HG02970 (cell line): Measurements from ENCODE around the gene C10orf120.

Experiments
- ATAC-seq: cut with Tn5 transposase; IDR thresholded peaks from one replicate; pipeline ENCODE4 v1.9.1; 2021; ENCODE audit warnings: mild to moderate bottlenecking, moderate library complexity, moderate number of reproducible peaks; ENCODE audit not compliant: unreplicated experiment, low FRiP score

The C10orf120 gene

DNA sequence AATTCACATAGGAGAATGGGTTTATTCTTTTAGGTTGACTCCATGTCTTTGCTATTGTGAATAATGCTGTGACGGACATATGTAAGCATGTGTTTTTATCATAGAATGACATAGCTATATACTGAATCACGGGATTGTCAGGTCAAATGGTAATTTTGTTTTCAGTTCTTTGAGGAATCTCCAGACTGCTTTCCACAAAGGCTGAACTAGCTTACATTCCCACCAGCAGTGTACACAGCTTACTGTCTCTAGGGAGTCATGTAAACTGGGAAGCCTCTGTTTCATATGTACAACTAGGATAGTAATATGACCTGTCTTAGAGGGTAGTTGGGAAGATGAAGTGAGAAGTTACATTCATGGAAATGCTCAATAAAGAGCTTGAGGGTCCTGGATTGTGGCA, 6.8 kb upstream of the C10orf120 start:
- ATAC-seq = no peak

DNA sequence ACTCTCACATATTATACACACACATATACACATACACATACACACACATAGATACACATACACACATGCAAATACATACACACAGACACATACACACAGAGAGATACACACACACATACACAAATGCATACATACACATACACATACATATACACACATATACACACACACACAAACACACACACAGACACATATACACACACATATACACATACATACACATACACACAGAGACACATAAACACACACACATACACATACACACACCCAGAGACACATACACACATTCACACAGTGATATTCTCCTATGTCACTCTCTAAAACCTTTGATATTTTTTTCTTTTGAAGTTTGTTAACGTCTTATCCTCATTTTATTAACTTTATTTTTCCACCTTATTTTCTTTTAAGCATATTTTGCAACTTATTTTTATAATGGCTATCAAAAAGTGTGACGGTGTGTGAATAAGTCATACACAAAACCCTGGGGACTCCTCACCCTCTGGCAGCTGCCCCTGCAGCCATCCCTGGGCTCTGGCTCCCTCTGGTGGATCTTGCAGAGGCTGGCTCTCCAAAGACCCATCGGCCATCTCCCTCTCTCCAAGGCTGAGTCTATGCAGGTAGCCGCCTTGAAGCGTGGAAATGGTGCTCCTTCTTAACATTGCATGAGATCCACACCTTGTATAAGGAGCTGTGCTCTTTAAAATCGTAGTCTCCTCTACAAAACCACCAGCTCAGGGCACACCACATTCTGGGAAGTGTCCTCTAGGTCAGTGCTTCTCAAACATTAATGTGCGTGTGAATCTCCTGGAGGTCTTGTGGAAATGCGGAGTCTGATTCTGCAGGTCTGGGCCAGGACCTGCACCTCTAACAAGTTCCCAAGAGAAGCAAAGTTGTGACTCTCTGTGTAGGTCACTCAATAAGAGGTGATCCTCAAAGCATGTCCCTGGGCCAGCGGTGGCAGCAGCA, 4.1 kb upstream of the C10orf120 start:
- no peak for ATAC-seq

DNA sequence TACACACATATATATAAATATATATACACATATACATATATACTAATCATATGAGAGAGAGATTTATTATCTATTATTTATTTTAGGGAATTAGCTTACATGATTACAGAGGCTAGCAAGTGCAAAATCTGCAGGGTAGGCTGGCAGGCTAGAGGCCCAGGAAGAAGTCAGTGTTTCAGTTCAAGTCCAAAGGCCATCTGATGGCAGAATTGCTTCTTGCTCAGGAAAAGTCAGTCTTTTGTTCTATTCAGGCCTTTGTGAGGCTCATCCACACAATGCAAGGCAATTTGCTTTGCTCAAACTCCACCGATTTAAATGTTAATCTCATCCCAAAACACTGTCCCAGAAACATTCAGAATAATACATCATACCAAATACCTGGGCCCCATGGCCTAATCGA, 2.6 kb upstream of the C10orf120 start:
- ATAC-seq = no peak

DNA sequence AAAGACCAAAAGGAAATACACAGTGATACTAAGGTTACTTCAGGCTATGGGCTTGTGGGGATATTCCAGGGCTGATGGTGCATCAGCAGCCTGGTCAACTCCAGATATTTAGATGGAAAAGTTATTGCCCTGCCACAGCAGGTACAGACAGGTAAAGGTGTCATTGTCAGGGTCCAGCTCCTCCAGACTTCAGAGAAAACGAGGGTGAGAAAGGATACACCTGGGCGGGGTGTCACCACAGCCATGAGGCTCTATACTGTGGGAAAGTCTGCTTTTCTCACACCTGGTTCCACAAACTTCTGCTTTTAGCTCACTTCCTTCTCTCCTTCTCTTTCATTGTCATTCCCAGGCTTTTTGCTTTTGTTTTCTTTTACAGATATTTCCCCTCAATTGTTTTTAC, 2.0 kb upstream of the C10orf120 start:
- ATAC-seq = no peak

DNA sequence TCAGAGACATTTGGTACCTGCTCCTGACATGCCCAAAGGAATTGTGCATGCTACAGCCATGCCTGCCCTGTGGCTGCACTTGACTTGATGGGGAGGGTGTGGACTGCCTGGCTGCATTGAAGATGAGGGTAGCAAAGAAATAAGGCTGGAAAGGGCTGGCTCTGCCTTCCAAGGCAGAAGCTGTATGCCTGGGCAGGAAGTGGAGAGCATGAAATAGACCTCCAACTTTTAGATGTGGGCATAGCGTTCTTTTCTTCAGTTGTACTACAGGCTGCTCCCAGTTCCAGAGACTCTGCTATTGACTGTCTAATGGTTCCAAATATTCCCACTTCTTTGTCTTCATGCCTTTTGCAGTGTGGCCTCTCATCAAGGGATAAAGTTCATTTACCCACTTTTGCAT, 3.0 kb downstream of the C10orf120 start:
- no peak for ATAC-seq

DNA sequence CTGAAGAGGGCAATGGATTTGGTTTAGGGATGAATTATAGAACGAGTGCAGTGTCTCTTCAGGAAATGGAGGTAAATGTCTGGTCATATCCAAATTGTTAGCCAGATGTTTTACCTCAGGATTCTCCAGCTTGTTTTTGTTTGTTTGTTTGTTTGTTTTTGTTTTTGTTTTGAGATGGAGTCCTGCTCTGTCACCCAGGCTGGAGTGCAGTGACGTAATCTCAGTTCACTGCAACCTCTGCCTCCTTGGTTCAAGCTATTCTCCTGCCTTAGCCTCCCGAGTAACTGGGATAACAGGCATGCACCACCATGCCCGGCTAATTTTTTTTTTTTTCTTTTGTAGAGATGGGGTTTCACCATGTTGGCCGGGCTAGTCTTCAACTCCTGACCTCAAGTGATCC, 6.9 kb downstream of the C10orf120 start:
- ATAC-seq = no peak

DNA sequence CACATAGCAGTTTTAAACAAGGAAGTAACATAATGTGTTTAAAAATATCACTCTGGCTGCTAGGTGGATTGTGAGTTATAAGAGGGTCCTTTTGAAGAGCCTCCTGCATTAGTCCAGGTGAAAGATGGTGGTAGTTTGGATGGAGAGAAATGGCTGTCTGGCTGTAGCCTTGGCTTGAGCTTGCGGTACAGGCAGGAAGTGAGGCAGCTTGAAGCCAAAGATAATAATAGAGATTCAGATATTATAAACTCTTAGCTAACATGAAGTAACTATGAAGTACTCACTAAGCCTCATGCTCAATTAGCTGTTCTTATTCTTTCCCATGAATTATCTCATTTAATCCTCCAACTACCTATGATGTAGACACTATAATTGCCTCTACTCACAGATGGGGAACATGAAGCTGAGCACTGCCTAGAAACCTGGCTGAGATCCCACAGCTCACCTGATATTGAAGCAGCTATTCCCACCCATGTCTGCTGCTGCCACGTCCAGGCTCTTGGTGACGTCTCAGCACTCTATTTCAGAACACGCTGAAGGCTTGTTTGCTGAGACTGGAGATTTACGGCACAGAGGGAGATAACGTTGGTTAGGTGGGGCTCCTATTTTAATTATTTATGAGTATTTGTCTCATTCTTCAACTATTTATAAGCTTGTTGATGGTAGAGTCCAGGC, 10.4 kb downstream of the C10orf120 start:
- ATAC-seq = no peak

DNA sequence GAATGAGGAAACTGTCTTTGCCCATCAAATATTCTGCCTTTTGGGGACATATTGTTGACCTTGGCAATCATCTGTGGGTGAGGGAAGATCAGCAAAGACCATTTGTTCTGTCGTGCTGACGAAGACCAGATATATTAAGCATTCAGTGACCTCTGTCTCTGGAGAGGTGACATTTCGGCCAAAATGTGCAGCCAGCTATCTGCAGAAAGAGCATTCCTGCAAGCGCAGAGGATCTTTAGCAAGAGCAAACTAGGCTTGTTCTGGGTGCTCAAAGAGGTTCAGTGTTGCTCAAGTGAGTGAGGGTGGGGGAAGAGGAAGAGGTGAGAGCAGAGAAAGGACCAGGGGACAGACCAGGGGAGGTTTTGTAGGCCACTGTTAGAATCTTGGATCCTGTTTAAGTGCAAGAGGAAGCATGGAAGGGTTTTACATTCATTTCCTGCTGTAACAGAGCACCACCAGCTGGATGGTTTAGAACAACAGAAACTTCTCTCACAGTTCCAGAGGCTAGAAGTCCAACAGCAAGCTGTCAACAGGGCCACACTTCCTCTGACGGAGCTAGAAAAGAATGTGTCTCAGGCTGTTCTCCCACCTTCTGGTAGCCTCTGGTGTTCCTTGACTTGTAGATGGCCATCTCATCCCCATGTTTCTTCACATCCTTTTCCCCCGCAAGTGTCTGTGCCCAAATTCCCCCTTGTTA, 11.2 kb downstream of the C10orf120 start:
- ATAC-seq = no peak

DNA sequence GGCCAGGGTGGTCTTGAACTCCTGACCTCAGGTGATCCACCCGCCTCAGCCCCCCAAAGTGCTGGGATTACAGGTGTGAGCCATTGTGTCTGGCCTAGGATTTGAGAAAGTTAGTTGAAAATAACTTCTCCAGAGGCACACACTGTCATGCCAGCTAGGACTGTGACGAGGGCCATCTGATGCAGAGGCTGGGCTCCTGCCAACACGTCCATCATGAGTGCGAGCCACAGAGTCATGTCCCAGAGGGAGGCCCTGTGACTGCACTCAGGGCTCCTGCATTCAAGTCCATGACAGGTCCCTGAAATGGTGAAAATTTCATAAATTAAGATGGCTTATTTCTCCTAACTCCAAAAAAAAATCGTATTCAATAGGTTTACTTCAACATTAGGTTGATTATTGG, 17.1 kb downstream of the C10orf120 start:
- ATAC-seq = no peak

DNA sequence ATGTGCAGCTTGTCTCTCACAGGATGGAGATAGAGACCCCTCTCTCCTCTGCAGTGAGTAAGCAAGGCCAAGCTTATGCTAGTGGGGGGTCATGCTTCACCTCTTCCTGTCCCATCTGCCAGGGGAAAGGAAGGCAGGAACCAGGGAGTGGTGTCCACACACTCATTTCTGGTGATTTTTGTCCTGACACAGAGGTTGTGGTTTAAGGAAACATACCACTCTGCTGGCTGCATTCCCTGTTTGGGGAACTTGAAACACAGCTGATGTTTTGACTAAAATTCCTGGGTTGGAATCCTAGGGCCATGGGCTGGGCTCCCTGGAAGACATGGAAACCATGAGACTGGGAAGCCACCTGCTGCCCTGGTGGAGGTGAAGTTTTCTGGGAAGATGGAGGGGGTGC, 21.4 kb downstream of the C10orf120 start:
- no peak for ATAC-seq

DNA sequence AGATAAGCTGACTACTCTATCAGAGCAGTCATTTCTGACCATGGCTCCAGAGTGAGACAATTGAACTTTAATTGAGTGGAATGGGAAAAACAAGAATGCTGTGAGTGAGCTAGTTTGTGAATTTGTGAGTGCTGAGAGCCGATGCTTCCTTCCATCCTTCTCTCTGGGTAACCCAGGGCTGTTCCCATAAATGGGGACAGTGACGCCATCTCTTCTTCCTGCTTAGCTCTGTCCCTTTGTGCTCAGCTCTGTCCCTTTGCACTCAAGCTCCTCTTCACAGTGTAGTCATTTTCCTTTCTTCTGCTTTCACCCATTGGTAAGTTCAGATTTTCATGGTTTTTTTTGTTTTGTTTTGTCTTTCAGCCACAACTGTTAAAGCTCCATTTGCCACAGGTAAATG, 24.4 kb downstream of the C10orf120 start:
- ATAC-seq = no peak

DNA sequence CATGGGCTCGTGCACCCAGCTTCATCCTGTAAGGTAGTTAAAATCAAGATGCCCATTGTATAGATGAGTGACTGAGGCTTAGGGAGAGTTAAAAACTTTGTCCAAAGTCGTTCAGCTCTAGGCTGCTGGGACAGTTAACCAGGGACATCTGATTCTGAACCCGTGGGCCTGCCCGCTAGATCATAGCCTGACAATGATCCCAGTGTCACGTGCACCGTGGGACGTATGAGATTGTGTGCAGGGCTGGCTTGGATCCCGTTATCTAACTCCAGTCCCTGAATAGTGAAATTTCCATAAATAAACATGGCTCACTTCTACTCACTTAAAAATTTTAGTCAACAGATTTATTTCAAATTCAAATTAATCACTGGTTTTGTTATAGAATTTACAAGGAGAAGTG, 24.9 kb downstream of the C10orf120 start:
- ATAC-seq = no peak

DNA sequence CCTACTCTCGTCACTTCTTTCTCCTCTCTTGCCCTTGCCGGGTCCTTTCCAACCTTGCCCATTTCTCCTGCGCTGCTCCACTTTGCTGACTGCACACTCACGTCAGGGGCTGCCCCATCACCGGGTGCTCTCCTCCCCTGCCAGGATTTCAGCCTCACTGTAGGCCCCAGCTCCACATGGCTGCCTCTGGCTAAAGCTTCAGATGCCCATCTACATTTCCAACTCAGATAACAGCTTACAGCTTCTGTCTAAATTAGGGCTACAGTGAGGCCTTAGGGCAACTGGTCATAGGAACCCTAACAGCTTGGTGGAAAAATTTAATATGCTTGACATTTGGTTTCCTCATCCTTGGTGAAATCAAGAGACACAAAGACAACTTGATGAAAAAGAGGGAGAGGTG, 25.9 kb downstream of the C10orf120 start:
- ATAC-seq = no peak

DNA sequence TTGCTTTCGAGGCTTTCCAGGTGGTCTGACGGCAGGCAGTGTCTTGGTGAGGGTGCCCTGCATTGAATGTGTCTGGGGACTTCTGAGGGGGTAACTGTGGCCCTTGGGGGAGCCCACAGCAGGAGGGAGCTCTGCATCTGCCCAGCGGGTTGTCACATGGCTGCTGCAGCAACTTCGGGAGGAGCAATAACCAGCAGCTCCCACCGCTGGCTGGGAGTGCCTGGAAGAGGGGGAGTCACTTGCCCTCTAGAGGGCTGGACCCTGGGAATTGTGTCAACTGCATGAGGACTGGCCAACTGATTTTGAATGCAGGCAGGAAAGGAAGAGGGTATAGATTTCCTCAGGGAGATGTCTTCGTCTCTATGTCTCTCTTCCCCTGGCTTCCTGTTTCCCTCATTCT, 26.4 kb downstream of the C10orf120 start:
- no peak for ATAC-seq

DNA sequence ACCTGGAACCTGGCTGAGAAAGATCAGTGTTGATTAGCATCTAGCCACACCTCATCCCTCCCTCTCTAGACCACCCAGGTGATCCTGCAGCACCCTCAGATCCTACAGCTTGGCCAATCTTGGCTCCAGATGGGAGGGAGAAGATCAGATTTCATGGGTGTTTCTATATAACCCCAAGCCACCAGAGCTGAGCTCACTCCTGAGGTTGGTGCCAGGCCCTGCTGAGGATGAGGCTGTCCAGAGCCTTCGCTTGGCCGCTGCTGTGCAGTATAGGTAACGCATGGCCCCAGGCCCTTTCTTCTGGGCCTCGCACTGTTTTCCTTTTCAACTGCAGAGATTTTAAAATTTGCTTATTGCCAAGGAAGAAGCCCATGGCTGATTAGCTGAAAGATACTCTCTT, 27.0 kb downstream of the C10orf120 start:
- no peak for ATAC-seq

DNA sequence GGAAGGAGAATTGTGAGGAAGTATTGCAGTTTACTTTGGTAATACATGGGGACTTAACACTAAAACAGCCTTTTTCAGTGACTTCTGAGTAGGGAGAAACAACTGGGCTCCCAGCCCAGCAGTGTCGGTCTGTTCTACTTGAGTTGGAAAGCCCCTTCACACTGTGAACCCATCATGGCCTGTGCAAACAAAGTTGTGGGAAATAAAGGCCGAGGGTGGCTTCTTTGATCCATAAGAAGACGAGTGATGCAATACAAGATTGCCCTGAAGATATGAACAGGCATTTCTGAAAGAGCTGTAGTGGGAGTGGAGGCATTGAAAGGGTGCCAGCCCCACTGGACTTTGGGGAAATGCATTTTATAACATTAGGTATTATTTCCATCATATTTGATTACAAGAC, 28.3 kb downstream of the C10orf120 start:
- no peak for ATAC-seq

DNA sequence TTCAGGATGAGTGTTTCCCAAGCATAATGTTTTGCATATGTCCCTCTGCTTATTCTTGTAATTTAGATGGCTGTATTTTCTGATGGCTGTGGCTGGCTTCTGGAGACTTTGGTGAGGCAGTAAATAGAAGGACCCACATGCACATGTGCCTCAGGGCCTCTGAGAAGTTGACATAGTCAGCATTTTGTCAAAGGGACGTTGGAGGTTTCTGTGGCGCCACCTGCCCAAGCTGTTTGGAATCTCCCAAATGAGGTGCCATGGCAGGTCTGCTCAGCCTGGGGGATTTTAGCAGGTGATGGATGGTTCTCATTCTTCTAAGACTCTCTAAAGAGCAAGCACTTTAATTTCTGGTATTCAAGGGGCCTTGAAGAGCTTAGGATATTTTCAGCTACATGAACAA, 29.8 kb downstream of the C10orf120 start:
- ATAC-seq = no peak

DNA sequence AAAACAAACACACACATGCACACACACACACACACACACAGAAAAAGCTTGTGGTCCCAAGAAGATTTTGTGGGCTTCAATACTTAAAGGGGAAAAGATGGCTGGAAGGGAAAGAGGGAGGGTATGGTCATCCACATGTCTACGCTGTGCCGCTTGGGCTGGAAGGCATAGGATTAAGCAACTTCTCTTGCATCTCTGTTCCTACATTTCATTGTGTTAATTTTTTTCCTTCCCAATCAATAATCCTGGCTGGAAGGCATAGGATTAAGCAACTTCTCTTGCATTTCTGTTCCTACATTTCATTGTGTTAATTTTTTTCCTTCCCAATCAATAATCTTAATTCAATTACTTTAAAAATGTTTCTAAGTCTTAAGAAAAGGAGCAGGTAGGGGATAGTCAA, 30.6 kb downstream of the C10orf120 start:
- ATAC-seq = no peak

DNA sequence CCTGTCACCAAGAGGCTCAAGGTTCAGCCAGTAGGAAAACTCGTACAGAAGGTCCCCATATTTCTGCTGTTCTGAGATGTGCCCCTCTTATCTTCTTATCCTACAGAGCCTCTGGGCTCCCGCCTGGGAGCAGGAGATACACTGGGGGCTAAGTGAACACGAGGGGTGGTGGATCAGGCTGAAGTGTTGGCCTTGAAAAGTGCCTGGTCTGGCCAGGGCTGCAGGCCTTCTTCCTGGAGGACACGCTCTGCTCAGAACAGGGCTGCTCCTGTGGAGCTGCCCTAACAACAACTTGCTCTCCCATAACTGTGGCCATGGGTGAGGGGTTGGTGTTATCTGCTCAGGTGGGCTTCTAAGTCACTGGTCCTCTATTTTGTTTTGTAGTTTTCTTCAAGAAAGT, 33.7 kb downstream of the C10orf120 start:
- ATAC-seq = no peak

DNA sequence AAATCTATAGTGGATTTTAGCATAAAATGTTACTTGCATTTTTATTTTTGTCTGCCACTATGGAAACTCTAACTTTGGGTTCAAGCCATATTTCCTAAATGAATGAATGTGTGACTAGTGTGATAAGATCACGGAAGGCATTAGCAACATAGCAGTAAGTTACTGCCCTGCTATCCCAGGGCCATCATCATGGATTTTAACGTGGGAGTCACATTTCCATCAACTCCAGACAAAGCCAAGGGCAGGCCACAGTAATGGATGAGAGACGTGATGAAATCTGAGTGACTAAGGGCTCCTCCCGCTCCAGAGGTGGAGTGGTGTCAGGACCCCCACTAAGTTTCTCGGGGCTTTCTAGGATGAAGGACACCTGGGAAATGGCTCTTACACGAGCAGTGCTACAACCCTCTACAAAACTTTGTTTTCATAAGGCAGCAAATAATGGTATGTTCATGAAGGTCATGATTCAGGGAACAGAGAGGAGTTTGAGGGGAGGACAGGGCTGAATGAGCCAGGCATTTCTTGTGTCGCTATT, 34.3 kb downstream of the C10orf120 start:
- no peak for ATAC-seq

DNA sequence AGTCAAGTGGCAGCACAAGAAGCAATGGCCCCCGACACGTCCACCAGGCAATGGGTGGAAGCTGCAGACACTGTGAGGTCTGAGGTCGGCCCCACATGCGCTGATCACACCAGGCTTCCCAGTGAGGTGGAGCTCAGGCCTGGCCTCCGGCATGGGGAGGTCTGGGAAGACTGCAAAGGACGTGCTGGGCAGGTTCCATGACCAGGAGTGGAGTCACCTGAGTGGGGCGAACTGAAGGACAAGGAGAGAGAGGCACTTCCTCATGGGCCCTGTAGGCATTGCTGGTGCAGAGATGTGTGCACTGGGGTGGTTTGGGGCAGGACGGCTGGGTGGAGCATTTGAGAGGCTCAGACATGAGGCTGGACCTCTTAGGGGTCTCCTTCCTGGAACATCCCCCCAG, 35.1 kb downstream of the C10orf120 start:
- ATAC-seq = no peak
